Brain microvascular endothelial cell (primary cell): ENCODE results near the gene STH.

ENCODE experiments used
- DNase-seq: peaks from one replicate; pipeline ENCODE4 v3.0.0-alpha.2; 2020
- H3K27ac ChIP-seq: fragments of 250-450 bp; sonication (Bioruptor Pico); 2 replicates; pipeline ENCODE4 v1.5.1; 2020; ENCODE audit warnings: mild to moderate bottlenecking, moderate library complexity
- H3K27me3 ChIP-seq: fragments of 250-450 bp; sonication (Bioruptor Pico); replicated peaks from 2 replicates; pipeline ENCODE4 v1.5.1; 2020; ENCODE audit warnings: mild to moderate bottlenecking
- H3K36me3 ChIP-seq: fragments of 250-450 bp; sonication (Bioruptor Pico); replicated peaks from 2 replicates; pipeline ENCODE4 v1.5.1; 2020; ENCODE audit warnings: mild to moderate bottlenecking
- H3K4me3 ChIP-seq: 2 replicates; pipeline ENCODE4 v1.5.1; 2011; ENCODE audit warnings: low read depth, mild to moderate bottlenecking, control low read depth, low read length, moderate library complexity
- in situ Hi-C: cut with HindIII; loops from 2 replicates; pipeline ENCODE4 v1.10.0; 2017; ENCODE audit warnings: low sequenced_read_pairs, low pct_ligation_motif_present
- TF ChIP-seq, protein P1 (sequence below): IDR thresholded peaks from 2 replicates; pipeline ENCODE4 v1.5.1; 2011; ENCODE audit warnings: low read depth, mild to moderate bottlenecking, moderate library complexity, low read length, control low read depth, inconsistent platforms; ENCODE audit errors: missing control alignments

The STH gene

GRCh38 chr17:45987706-45988105 is 11.3 kb upstream of the STH start:
- Histone ChIP-seq H3K27me3 (no peaks in the 10 kb centered on the region), H3K36me3 (no peaks in the 10 kb centered on the region), H3K27ac (no peak overlapping the region), H3K4me3 (no peak overlapping the region)
- TF ChIP-seq, protein P1, sequence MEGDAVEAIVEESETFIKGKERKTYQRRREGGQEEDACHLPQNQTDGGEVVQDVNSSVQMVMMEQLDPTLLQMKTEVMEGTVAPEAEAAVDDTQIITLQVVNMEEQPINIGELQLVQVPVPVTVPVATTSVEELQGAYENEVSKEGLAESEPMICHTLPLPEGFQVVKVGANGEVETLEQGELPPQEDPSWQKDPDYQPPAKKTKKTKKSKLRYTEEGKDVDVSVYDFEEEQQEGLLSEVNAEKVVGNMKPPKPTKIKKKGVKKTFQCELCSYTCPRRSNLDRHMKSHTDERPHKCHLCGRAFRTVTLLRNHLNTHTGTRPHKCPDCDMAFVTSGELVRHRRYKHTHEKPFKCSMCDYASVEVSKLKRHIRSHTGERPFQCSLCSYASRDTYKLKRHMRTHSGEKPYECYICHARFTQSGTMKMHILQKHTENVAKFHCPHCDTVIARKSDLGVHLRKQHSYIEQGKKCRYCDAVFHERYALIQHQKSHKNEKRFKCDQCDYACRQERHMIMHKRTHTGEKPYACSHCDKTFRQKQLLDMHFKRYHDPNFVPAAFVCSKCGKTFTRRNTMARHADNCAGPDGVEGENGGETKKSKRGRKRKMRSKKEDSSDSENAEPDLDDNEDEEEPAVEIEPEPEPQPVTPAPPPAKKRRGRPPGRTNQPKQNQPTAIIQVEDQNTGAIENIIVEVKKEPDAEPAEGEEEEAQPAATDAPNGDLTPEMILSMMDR: no peak
- no peak for DNase-seq
- in situ Hi-C loops: no loop called here

DNA sequence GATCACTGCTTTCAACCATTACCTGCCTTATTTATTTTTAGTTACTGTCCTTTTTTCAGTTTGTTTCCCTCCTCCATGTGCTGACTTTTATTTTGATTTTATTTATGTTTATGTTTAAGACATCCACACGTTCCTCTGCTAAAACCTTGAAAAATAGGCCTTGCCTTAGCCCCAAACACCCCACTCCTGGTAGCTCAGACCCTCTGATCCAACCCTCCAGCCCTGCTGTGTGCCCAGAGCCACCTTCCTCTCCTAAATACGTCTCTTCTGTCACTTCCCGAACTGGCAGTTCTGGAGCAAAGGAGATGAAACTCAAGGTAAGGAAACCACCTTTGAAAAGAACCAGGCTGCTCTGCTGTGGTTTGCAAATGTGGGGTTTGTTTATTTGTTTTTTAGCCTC is 9.3 kb upstream of the STH start:
- no peaks in the 10 kb centered on the region for H3K36me3 ChIP-seq
- no peak overlapping the region for H3K4me3 ChIP-seq
- TF ChIP-seq, protein P1: no peak
- no peak overlapping the region for H3K27ac ChIP-seq
- in situ Hi-C loops: no loop called here
- no peaks in the 10 kb centered on the region for H3K27me3 ChIP-seq
- DNase-seq: no peak

DNA sequence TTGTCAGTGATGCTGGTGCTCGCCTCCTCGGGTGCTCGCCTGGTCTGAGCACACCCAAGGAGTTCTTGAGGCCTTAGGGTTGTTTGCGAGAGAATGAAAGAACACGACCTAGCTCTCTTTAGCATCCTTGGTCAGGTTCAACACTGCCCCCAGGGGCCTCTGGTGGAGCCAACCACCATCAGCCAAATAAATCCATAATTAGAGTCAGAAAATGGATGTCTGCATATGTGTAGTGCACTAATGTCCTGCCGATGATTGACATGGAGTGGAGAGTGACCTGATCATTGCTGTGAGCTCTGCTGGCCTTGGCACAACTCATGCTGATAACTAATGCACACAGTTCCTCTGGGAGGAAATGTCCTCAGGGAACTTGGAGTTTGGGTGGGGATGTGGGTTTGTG is 8.2 kb upstream of the STH start:
- Histone ChIP-seq H3K36me3 (no peaks in the 10 kb centered on the region), H3K27me3 (no peaks in the 10 kb centered on the region), H3K27ac (no peak overlapping the region), H3K4me3 (no peak overlapping the region)
- in situ Hi-C loops: no loop called here
- DNase-seq: no peak
- TF ChIP-seq, protein P1: no peak

GRCh38 chr17:45991341-45991740 is 7.7 kb upstream of the STH start:
- TF ChIP-seq, protein P1: no peak
- Histone ChIP-seq H3K36me3 (no peaks in the 10 kb centered on the region), H3K4me3 (no peak overlapping the region), H3K27me3 (no peaks in the 10 kb centered on the region), H3K27ac (no peak overlapping the region)
- in situ Hi-C loops: no loop called here
- no peak for DNase-seq

GRCh38 chr17:45992175-45992574 is 6.9 kb upstream of the STH start:
- H3K27ac ChIP-seq: no peak overlapping the region
- no peaks in the 10 kb centered on the region for H3K36me3 ChIP-seq
- in situ Hi-C loops: no loop called here
- DNase-seq: no peak
- TF ChIP-seq, protein P1: no peak
- H3K4me3 ChIP-seq: no peak overlapping the region
- no peaks in the 10 kb centered on the region for H3K27me3 ChIP-seq

GRCh38 chr17:45992904-45993303 is 6.1 kb upstream of the STH start:
- Histone ChIP-seq H3K27ac (no peak overlapping the region), H3K4me3 (no peak overlapping the region), H3K27me3 (no peaks in the 10 kb centered on the region), H3K36me3 (no peaks in the 10 kb centered on the region)
- TF ChIP-seq, protein P1: no peak
- DNase-seq: no peak
- in situ Hi-C loops: no loop called here
